Measurements from ENCODE around the gene ADGRV1. TPM values are rescaled to one million over a fixed set of nuclear protein-coding genes. Genes with fewer than 3 reads are reported as not detected.

ADGRV1 gene
- polyA plus RNA-seq, 3 donors, result 0.18 to 0.33 TPM; not detected in 1

GRCh38 chr5:90948969-90949368 is 390.4 kb downstream of the ADGRV1 start:
- Mint-ChIP-seq H3K27me3 (ENCODE audit: low read depth in 3 of 3) (no peaks in the 10 kb centered on the region), H3K4me3 (no peak overlapping the region), H3K9me3 (peaks cover 0 to 2% (median 0%) of the 10 kb centered on the region in 7 donors), H3K36me3 (no peaks in the 10 kb centered on the region), H3K27ac (no peak overlapping the region), H3K4me1 (no peaks in the 10 kb centered on the region)
- Histone ChIP-seq H4K20me1 (ENCODE audit: insufficient read depth, low read length) (no peaks in the 10 kb centered on the region), H3K36me3 (replicated peaks in 1 of 2; ENCODE audit: control insufficient read depth in 1 of 2, insufficient read depth in 2 of 2, low read length in 2 of 2) (no peaks in the 10 kb centered on the region), H3K79me2 (ENCODE audit: insufficient read depth, low read length) (no peaks in the 10 kb centered on the region), H3K4me3 (replicated peaks in 1 of 3; ENCODE audit: low read depth in 2 of 3, low read length in 3 of 3) (no peak overlapping the region), H2AFZ (ENCODE audit: insufficient read depth, low read depth, low read length, poor library complexity, severe bottlenecking) (no peak overlapping the region), H3K9me3 (replicated peaks in 1 of 2; ENCODE audit: control insufficient read depth in 1 of 2, insufficient read depth in 1 of 2, low read length in 2 of 2) (no peaks in the 10 kb centered on the region), H3K9ac (ENCODE audit: insufficient read depth, low read length, poor library complexity, severe bottlenecking) (no peak overlapping the region), H3K4me1 (ENCODE audit: control insufficient read depth in 1 of 2, insufficient read depth in 2 of 2, low read length in 2 of 2) (no peaks in the 10 kb centered on the region), H3K27me3 (ENCODE audit: control insufficient read depth in 2 of 2, insufficient read depth in 2 of 2, low read length in 2 of 2) (no peaks in the 10 kb centered on the region), H3K27ac (ENCODE audit: low read depth in 1 of 2, low read length in 2 of 2) (no peak overlapping the region), H3K4me2 (replicated peaks; ENCODE audit: extremely low read depth, low read length, poor library complexity, severe bottlenecking) (no peak overlapping the region)
- no peak for DNase-seq
- TF ChIP-seq CTCF (IDR thresholded peaks at IDR 0.05), result no peak
- intact Hi-C loops (cut with micrococcal nuclease), result no loop called here
- no CpG with 5 or more reads among the region's 2 CpGs for WGBS (ENCODE audit: insufficient coverage)

GRCh38 chr5:90949469-90950358 is 391.1 kb downstream of the ADGRV1 start:
- no peak overlapping the region for H3K27ac ChIP-seq (ENCODE audit: low read depth in 1 of 2, low read length in 2 of 2)
- intact Hi-C loops (cut with micrococcal nuclease), result no loop called here
- TF ChIP-seq CTCF (IDR thresholded peaks at IDR 0.05), result no peak
- H3K9ac ChIP-seq (ENCODE audit: insufficient read depth, low read length, poor library complexity, severe bottlenecking), result no peak overlapping the region
- no peaks in the 10 kb centered on the region for H3K4me1 ChIP-seq (ENCODE audit: control insufficient read depth in 1 of 2, insufficient read depth in 2 of 2, low read length in 2 of 2)
- no peaks in the 10 kb centered on the region for H3K79me2 ChIP-seq (ENCODE audit: insufficient read depth, low read length)
- no peaks in the 10 kb centered on the region for H3K27me3 ChIP-seq (ENCODE audit: control insufficient read depth in 2 of 2, insufficient read depth in 2 of 2, low read length in 2 of 2)
- H4K20me1 ChIP-seq (ENCODE audit: insufficient read depth, low read length), result no peaks in the 10 kb centered on the region
- H3K27ac Mint-ChIP-seq, result no peak overlapping the region
- no peak overlapping the region for H2AFZ ChIP-seq (ENCODE audit: insufficient read depth, low read depth, low read length, poor library complexity, severe bottlenecking)
- H3K9me3 Mint-ChIP-seq, result peaks cover 0 to 2% (median 0%) of the 10 kb centered on the region in 7 donors
- H3K36me3 Mint-ChIP-seq, result no peaks in the 10 kb centered on the region
- H3K4me1 Mint-ChIP-seq, result no peaks in the 10 kb centered on the region
- H3K4me3 ChIP-seq (replicated peaks in 1 of 3; ENCODE audit: low read depth in 2 of 3, low read length in 3 of 3), result no peak overlapping the region
- H3K4me3 Mint-ChIP-seq, result no peak overlapping the region
- H3K4me2 ChIP-seq (replicated peaks; ENCODE audit: extremely low read depth, low read length, poor library complexity, severe bottlenecking), result no peak overlapping the region
- H3K27me3 Mint-ChIP-seq (ENCODE audit: low read depth in 3 of 3), result no peaks in the 10 kb centered on the region
- no CpG with 5 or more reads among the region's 2 CpGs for WGBS (ENCODE audit: insufficient coverage)
- no peak for DNase-seq
- H3K9me3 ChIP-seq (replicated peaks in 1 of 2; ENCODE audit: control insufficient read depth in 1 of 2, insufficient read depth in 1 of 2, low read length in 2 of 2), result no peaks in the 10 kb centered on the region
- H3K36me3 ChIP-seq (replicated peaks in 1 of 2; ENCODE audit: control insufficient read depth in 1 of 2, insufficient read depth in 2 of 2, low read length in 2 of 2), result no peaks in the 10 kb centered on the region

All from CD14-positive monocyte (primary cell).